GM18951 (cell line): Measurements from ENCODE around the gene MRPL28.

Experiments used
- POLR2A ChIP-seq: IDR thresholded peaks from 4 replicates; pipeline ENCODE4 v1.6.1; 2011; ENCODE audit warnings: mild to moderate bottlenecking; ENCODE audit not compliant: insufficient read length, insufficient read depth; ENCODE audit errors: extremely low read depth
- in situ Hi-C: fragments of 300-500 bp; cut with MboI; formaldehyde crosslinking; loops from one replicate; pipeline ENCODE4 v1.12.0; 2022; ENCODE audit warnings: low sequenced_read_pairs, mixed read lengths, inconsistent platforms; ENCODE audit not compliant: unreplicated experiment

Gene MRPL28

DNA sequence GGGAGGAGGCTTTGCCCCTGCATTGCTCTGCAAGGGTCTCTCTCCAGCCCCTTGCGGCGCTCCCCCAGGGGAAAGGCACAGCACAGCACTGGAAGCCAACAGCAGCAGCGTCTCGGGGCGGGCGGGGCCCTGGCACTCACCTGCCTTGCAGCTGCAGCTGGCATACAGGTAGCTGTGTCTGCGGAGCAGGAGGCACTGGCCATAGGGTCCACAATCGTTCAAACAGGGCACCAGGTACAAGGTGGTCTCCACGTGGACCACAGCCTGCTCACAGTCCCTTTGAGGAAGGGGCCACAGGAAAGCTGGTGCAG, 4.2 kb upstream of the MRPL28 start:
- in situ Hi-C loops = no loop called here
- no peak for TF ChIP-seq POLR2A

DNA sequence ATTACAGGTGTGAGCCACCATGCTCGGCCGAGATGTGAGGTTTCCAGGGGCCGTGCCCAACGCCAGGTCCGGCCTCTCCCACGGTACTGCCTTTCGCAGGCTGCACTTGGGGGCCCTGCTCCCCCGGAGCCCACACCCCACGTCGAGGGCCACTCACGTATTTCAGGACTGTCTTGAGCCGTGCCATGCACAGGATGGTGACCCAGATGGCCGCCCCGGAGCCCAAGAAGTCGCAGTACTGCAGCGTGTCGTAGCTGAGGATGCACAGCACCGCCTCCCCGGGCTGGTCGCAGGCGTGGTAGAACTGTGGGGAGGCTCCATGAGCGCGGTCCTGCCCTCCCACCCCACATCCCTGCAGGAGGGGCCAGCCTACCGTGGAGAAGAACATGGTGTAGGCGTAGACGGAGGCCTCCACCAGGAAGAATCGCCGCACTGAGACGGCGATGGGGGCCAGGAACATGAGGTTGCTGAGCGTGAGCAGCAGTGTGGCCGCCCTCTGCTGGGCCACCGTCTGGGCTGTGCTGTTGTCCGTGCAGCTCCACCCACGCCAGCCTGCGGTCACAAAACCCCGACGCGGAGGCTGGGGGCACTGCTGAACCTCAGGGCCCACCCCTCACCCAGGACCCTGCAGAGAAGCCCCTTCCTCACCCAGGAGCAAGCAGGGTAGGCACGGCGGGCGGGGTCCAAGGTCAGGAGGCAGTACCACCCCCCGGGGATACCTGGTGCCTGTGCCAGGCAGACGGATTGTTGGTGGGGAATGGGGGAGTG, 3.7 kb upstream of the MRPL28 start:
- in situ Hi-C loops = no loop called here
- TF ChIP-seq POLR2A = no peak

DNA sequence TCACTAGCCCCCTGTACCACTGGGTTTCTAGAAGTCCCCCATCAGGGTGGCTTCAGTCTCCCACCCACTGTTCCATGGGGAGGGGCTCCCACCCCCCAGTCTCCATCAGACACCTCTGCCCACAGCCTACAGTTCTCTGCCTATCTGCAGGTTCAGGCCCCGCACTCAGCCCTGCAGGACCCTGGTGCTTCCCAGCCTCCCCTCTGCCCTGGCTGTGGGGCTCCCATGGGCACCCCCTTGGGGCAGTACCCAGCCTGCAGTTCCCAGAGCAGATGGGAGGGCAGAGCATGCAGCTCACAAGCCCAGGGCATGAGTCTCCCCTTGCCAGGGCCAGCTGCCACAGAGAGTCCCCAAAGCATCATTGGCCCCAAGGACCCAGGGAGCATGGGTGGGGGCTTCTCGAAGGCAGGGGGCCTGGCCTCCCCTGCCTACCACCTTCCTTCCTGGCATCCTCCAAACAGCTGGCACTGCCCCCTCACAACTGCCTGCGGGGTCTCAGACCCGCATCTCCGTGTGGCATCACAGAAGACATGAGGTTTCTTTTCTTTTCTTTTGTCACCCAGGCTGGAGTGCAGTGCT, 2.8 kb upstream of the MRPL28 start:
- in situ Hi-C loops = no loop called here
- TF ChIP-seq POLR2A = no peak

DNA sequence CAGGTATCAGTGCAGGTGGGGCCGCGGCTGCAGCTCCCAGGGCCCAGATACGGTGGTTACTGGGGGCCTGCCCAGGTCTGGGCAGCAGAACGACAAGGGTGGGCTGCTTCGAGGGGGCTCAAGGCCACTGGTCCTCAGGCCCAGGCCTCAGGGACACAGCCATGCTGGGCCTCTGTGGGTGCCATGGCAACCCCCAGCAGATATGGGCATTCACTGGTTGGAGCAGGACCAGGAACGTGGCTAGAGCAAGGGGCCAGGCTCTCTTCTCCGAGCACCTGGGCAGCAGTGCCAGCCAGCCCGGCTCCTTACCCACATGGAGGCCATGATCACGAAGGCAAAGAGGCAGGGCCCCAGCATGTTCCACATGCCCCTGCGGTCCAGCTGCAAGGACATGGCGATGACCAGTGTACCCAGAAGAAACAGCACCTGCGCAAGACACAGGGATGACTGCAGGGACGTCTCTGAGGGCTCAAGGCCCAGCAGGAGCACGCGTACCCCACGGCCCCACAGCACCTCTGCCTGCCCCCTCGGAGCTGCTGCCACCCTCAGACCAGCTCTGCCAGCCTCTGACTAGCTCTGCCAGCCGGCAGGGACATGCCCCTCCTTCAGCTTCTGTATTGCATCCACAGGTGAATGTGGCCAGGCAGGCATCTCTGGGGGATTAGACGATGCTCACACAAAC, 2.1 kb upstream of the MRPL28 start:
- TF ChIP-seq POLR2A = no peak
- in situ Hi-C loops = no loop called here

DNA sequence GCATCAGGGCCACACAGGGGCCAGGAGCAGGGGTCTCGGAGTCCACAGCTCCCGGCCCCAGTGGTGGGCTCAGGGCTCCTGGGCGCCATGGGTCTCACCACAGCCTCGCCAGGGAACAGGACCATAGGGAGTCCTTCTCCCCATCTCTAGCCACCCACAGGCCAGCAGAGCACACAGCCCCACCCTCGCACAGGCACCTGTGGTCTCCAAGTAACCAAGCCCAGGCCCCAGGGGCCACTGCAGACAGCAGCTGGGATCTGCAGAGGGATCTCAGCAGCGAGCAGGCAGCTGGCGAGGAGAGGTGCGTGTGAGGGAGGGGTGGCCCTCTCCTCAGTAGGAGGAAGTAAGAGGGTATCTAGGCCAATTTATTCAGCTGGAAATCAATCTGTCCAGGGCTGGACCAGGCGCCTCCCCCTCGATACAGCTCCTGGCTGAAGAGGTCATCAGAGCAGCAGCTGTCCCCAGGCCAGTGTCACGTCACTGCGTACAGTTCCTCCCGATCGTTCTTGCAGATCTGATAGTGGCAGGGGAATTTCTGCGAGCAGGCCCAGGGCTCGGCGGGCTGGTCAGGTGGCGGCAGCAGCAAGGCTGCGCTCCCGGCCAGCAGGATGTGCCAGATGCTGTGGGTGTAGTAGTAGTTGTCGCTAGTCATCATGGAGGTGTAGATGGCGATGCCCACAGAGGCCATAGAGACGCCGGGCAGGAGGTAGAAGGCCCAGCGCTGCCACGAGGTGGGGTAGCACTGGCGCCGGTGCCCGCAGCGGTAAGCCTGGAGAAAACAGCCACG, 1.4 kb upstream of the MRPL28 start:
- TF ChIP-seq POLR2A = no peak
- in situ Hi-C loops = no loop called here

DNA sequence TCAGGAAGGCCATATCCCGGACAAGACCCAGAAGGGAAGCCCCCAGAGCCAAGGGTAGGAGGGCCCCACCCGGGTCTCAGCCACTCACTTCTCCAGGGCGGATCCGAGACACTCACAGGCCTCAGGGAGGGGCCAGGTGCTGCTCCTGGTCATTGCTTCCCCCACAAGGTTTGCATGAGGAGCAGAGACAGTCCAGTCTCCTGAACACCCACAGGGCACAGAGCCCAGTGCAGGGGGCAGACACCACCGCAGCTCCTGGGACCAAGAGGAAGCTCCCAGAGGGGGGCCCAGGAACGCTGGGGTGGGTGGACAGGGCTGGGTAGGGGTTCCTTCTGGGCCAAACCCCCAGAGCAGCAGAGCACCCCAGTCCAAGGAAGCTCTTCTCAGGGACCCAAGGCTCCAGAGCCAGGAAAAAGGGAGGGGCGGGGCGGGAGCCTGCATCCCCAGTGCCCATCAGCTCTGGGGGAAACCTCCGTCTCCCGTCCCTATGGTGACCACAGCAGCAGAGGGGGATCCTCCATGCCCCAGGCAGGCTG, 709 bp upstream of the MRPL28 start:
- in situ Hi-C loops = no loop called here
- no peak for TF ChIP-seq POLR2A

DNA sequence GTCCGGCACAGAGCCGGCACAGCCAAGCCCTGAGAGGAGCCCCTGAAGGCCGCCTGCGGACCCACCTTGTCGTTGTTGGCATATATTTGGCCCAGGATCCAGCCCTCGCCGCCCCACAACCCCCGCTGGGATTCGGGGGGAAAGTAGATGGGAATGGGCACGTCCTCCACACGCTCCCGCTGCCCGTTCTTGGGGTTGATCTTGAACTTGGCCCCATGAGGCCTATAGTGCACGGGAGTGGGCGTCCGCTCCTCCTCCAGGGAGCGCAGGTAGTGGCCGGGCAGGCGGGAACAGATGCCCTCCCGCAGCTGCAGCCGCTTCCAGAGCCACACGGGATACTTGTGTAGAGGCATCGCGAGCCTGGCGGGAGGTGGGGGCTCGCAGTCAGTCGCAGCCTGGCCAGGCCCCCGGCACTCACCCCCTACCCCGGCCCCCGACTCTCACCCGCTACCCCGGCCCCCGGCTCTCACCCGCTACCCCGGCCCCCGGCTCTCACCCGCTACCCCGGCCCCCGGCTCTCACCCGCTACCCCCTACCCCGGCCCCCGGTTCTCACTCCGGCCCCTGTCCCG, 387 bp downstream of the MRPL28 start:
- TF ChIP-seq POLR2A = no peak
- in situ Hi-C loops = no loop called here

DNA sequence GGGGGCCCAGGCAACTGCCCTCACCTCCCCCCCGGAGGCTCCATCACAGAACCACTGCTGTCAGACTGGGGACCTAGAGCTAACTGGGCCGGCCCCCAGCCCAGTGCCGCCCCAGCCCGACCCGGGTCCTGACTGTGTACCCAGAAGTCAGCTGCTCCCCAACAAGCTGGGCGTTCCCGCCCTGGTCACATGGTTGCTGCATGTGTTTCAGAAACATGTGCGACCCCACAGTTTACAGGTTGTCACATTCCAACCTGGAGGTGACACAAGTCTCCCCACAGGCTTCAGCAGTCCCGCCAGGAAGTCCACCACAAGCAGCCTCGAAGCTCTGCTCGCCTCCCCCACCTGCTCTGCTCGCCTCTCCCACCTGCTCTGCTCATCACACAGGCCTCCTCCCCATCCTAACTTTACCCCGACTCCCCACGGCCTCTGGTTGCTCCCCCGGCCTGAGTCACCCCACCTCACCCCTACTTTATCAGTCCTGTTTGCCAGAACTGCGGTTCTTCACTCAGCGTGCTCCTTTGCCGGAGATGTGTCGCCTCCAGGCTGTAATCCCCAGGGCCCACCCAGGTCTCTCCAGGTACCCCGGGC, 968 bp downstream of the MRPL28 start:
- TF ChIP-seq POLR2A = no peak
- in situ Hi-C loops = no loop called here

DNA sequence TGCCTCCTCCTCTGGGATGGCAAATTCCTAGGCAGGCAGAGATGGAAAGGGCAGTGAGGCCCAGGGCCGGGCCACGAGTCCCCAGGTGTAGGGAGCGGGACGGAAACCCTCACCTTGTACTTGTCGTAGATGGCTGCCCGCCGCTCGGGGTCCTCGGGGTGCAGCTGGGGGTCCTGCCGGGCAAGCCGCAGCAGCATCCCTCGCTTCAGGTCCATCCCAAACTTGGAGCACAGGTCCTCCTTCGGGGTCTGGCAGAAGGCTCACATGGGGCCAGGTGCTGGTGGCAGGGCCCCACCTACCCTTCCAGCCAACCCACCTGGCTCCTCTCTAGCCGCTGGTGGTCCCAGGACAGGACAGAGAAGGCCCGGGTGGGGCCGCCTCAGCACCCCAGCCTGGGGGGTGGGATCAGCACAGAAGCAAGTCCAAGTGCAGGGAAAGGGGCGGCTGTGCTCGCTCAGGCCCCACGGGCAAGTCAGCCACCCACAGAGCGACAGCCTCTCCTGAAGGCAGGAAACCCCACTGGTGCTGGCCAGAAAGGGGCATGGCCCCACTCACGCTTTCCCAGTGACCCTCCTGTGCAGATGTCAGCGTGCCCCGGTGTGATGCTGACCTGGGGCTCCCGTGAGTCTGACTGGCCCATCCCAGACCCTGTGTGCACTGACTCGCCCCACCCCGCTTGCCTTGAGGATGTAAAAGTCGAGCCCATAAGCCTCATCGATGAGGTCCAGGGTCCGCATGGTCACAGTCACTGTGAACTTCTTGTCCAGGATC, 1.8 kb downstream of the MRPL28 start:
- no peak for TF ChIP-seq POLR2A
- in situ Hi-C loops = no loop called here

DNA sequence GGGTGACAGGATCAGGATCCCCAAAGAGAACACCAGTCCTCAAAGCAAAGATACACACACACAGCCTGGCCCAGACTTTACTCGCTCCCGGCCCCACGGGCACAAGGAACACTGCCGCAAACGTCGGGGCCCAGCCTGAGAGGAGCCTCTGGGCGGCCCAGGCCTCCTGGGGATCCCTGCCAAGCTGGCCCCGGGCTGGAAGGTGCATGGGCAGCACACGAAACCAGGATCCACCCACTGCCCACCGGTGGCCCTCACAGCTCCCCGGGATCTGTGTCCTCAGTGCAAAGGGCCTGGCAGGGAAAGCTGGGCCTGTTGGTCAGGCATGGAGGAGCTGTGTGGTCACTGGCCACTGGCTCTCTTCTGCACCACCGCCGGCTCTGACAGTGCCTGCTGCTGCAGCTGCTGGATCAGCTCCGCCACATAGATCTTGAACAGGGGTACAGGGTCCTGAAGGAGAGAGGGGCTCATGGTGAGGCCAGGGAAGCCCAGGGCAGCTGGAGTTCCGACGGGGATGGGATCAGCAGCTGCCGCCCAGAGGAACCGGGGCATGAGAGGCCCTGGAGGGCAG, 2.9 kb downstream of the MRPL28 start:
- no peak for TF ChIP-seq POLR2A
- in situ Hi-C loops = no loop called here

DNA sequence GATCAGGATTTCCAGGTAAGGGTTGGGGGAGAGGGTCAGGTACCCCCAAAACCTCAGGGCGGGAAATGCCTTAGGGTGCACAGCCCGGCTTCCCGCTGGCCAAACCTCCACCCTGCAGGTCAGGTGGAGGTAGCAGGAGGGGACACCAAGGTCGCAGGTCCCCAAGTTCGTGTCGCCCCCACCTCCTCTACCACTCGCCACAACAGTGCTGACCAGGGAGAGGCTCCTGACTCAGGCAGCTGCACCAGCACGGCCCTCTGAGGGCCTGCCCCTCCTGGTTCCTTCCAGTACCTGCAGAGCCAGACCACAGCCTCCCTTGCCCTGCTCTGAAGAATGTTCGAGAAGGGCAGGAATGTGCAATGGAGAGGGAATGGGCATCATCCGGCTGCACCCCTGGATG, 3.9 kb downstream of the MRPL28 start:
- in situ Hi-C loops = no loop called here
- TF ChIP-seq POLR2A = no peak
